Caco-2 (cell line): ENCODE measurements around the gene GALNTL6. TPM values are rescaled to one million over a fixed set of nuclear protein-coding genes. Genes with fewer than 3 reads are reported as not detected.

Experiments used
- BruUV-seq: library from RNA; stranded (reverse); fragments of 400-500 nt; replicated peaks from 2 replicates; lab custom pipeline; 2021; lab: Mats Ljungman, UMichigan
- CTCF ChIA-PET: fragments of 300-600 bp; sonication (Branson Sonifier 250); formaldehyde crosslinking; loops from one replicate; lab custom pipeline; 2022; ENCODE audit warnings: antibody characterized with exemption; lab: Charles Lee
- POLR2A ChIA-PET: fragments of 300-600 bp; sonication (Branson Sonifier 250); formaldehyde crosslinking; loops from one replicate; lab custom pipeline; 2022; ENCODE audit warnings: antibody characterized with exemption; lab: Charles Lee
- DNase-seq, 2 experiments: peaks; one replicate each; pipeline versions ENCODE4 v3.0.0 to v3.0.0-alpha.2; 2020 to 2022
- H3K27me3 ChIP-seq: replicated peaks from 2 replicates; pipeline ENCODE4 v1.6.0; 2011; ENCODE audit warnings: low read length; ENCODE audit not compliant: control insufficient read depth, insufficient read depth
- H3K36me3 ChIP-seq: 2 replicates; pipeline ENCODE4 v1.5.1; 2011; ENCODE audit warnings: low read length; ENCODE audit not compliant: control insufficient read depth, insufficient read depth
- H3K4me1 ChIP-seq: fragments of 250-450 bp; sonication (Bioruptor Pico); 2 replicates; pipeline ENCODE4 v1.5.1; 2020; ENCODE audit warnings: mild to moderate bottlenecking
- H3K4me3 ChIP-seq: 2 replicates; pipeline ENCODE4 v1.5.1; 2011; ENCODE audit warnings: low read depth, mild to moderate bottlenecking, control low read depth, low read length
- H3K9me3 ChIP-seq: fragments of 250-450 bp; sonication (Bioruptor Pico); 2 replicates; pipeline ENCODE4 v1.5.1; 2020; ENCODE audit warnings: mild to moderate bottlenecking, moderate library complexity
- H3K27ac Mint-ChIP-seq: one replicate; pipeline ENCODE4 v1.8.0; 2022; ENCODE audit warnings: mixed read lengths; ENCODE audit not compliant: unreplicated experiment
- H3K27me3 Mint-ChIP-seq: one replicate; pipeline ENCODE4 v1.8.0; 2022; ENCODE audit warnings: mixed read lengths; ENCODE audit not compliant: insufficient read depth, unreplicated experiment
- H3K36me3 Mint-ChIP-seq: one replicate; pipeline ENCODE4 v1.8.0; 2022; ENCODE audit warnings: mild to moderate bottlenecking, mixed read lengths; ENCODE audit not compliant: insufficient read depth, unreplicated experiment
- H3K4me1 Mint-ChIP-seq: one replicate; pipeline ENCODE4 v1.8.0; 2022; ENCODE audit warnings: low read depth, mixed read lengths; ENCODE audit not compliant: unreplicated experiment
- H3K4me3 Mint-ChIP-seq: one replicate; pipeline ENCODE4 v1.8.0; 2022; ENCODE audit warnings: mild to moderate bottlenecking, moderate library complexity, mixed read lengths; ENCODE audit not compliant: unreplicated experiment
- H3K9me3 Mint-ChIP-seq: one replicate; pipeline ENCODE4 v1.8.0; 2022; ENCODE audit warnings: mixed read lengths; ENCODE audit not compliant: unreplicated experiment
- intact Hi-C: fragments of 100-400 bp; cut with micrococcal nuclease; formaldehyde crosslinking; loops from one replicate; pipeline ENCODE4 v1.10.0; 2022; ENCODE audit not compliant: unreplicated experiment
- total RNA-seq: library from RNA; stranded (reverse); gene quantifications from 2 replicates; pipeline ENCODE4 v1.2.3, GENCODE V29; 2022
- TF ChIP-seq, protein P1 (sequence below), 2 experiments: fragments of 200-600 bp in 1 of 2; IDR thresholded peaks; 1 replicate in 1 of 2; 2 replicates in 1 of 2; pipeline versions ENCODE4 v1.5.1 to v1.8.0; 2011 to 2022; ENCODE audit warnings: antibody characterized with exemption in 1 of 2, control low read depth in 1 of 2, inconsistent platforms in 1 of 2, low read depth in 1 of 2, low read length in 1 of 2, mild to moderate bottlenecking in 1 of 2, moderate library complexity in 1 of 2; ENCODE audit not compliant: insufficient read depth in 1 of 2, severe bottlenecking in 1 of 2, unreplicated experiment in 1 of 2

The GALNTL6 gene
- total RNA-seq, 1 experiment from 2014 or later: not detected

DNA sequence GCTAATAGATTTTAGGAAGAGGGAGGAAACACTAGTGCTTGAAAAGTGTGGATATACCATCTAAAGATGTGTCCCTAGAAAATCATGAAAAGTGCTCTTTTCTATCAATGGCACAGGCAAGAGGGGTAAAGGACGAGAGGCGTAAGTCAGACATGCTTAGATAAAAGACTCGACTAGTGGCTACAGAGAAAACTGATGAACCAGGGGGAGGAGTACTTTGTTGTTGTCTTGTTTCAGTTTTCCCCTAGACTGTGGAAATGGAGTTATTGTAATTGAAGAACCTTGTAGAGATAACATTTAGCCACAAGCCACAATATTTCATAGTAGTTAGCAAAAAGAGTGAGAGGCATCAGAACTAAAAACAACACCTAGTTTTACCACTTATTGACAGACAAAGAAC is 21.4 kb downstream of the GALNTL6 start:
- Mint-ChIP-seq H3K27ac (no peak overlapping the region), H3K9me3 (no peaks in the 10 kb centered on the region), H3K27me3 (no peaks in the 10 kb centered on the region), H3K4me1 (no peaks in the 10 kb centered on the region), H3K4me3 (no peak overlapping the region), H3K36me3 (no peaks in the 10 kb centered on the region)
- ChIA-PET CTCF (no interaction called here), POLR2A (no interaction called here)
- no peaks in the 10 kb centered on the region for H3K36me3 ChIP-seq
- H3K27me3 ChIP-seq: no peaks in the 10 kb centered on the region
- H3K9me3 ChIP-seq: no peaks in the 10 kb centered on the region
- BruUV-seq: no TSS peak
- H3K4me1 ChIP-seq: no peaks in the 10 kb centered on the region
- DNase-seq: no peak
- intact Hi-C loops: no loop called here
- no peak overlapping the region for H3K4me3 ChIP-seq
- TF ChIP-seq, protein P1, sequence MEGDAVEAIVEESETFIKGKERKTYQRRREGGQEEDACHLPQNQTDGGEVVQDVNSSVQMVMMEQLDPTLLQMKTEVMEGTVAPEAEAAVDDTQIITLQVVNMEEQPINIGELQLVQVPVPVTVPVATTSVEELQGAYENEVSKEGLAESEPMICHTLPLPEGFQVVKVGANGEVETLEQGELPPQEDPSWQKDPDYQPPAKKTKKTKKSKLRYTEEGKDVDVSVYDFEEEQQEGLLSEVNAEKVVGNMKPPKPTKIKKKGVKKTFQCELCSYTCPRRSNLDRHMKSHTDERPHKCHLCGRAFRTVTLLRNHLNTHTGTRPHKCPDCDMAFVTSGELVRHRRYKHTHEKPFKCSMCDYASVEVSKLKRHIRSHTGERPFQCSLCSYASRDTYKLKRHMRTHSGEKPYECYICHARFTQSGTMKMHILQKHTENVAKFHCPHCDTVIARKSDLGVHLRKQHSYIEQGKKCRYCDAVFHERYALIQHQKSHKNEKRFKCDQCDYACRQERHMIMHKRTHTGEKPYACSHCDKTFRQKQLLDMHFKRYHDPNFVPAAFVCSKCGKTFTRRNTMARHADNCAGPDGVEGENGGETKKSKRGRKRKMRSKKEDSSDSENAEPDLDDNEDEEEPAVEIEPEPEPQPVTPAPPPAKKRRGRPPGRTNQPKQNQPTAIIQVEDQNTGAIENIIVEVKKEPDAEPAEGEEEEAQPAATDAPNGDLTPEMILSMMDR (IDR thresholded peaks at IDR 0.05; ENCODE audit: insufficient read depth in 1 of 2, low read depth in 1 of 2, low read length in 1 of 2, severe bottlenecking in 1 of 2, unreplicated experiment in 1 of 2): no peak

DNA sequence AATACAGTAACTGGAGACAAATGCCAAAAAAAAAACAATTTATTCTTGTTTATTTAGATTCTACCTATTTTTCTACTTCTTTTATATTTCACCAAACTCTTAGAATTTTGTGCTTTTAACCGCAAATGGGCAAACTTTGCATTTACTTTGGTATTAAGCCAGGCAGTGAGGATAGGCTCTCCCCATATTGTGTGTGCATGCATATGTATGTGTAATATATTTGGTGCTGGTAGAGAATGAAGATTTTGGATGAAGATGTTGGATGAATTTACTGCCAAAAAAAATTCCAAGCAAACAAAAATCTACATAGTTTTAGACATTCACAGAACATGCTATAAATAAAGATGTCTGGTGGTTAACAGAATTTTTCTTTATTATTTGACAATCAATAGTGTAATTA is 30.3 kb downstream of the GALNTL6 start:
- Mint-ChIP-seq H3K9me3 (no peaks in the 10 kb centered on the region), H3K4me1 (no peaks in the 10 kb centered on the region), H3K27ac (no peak overlapping the region), H3K4me3 (no peak overlapping the region), H3K36me3 (no peaks in the 10 kb centered on the region), H3K27me3 (no peaks in the 10 kb centered on the region)
- no TSS peak for BruUV-seq
- intact Hi-C loops: no loop called here
- TF ChIP-seq, protein P1 (IDR thresholded peaks at IDR 0.05; ENCODE audit: insufficient read depth in 1 of 2, low read depth in 1 of 2, low read length in 1 of 2, severe bottlenecking in 1 of 2, unreplicated experiment in 1 of 2): no peak
- ChIA-PET POLR2A (no interaction called here), CTCF (no interaction called here)
- Histone ChIP-seq H3K27me3 (no peaks in the 10 kb centered on the region), H3K36me3 (no peaks in the 10 kb centered on the region), H3K4me3 (no peak overlapping the region), H3K4me1 (no peaks in the 10 kb centered on the region), H3K9me3 (no peaks in the 10 kb centered on the region)
- no peak for DNase-seq

DNA sequence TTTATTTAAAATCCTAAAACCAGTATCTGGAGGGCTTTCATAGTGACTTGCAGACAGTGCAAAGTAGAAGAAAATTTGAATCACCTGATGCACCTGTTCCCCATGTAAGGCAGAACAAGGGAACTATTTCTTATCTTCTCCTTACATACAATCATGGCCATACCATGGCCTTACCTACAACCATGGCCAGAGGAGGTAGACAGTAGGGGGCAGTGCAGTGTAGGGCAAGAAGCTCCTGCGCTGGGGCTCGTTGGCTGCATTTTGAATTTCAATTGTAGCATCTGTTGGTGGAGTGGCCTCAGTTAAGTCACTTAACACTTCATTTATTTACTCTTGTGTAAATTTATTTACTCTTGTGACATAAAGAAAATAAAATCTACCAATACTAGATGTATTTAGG is 33.0 kb downstream of the GALNTL6 start:
- H3K4me3 ChIP-seq: no peak overlapping the region
- H3K36me3 ChIP-seq: no peaks in the 10 kb centered on the region
- no peaks in the 10 kb centered on the region for H3K27me3 ChIP-seq
- no peak overlapping the region for H3K4me3 Mint-ChIP-seq
- TF ChIP-seq, protein P1 (IDR thresholded peaks at IDR 0.05; ENCODE audit: insufficient read depth in 1 of 2, low read depth in 1 of 2, low read length in 1 of 2, severe bottlenecking in 1 of 2, unreplicated experiment in 1 of 2): peak; percentile 50 to 54
- POLR2A ChIA-PET: no interaction called here
- CTCF ChIA-PET: no interaction called here
- no peaks in the 10 kb centered on the region for H3K4me1 ChIP-seq
- no peaks in the 10 kb centered on the region for H3K9me3 ChIP-seq
- H3K27me3 Mint-ChIP-seq: no peaks in the 10 kb centered on the region
- peak; percentile 55 to 65 for DNase-seq
- no peak overlapping the region for H3K27ac Mint-ChIP-seq
- intact Hi-C loops: loop anchor here (1.0 kb wide), 1 partner anchor 188 kb away; no protein-coding TSS in a partner anchor
- no peaks in the 10 kb centered on the region for H3K4me1 Mint-ChIP-seq
- no TSS peak for BruUV-seq
- no peaks in the 10 kb centered on the region for H3K9me3 Mint-ChIP-seq
- H3K36me3 Mint-ChIP-seq: no peaks in the 10 kb centered on the region
